ENCODE measurements around the gene VAV2.

Gene VAV2

GRCh38 chr9:133759946-133760345 is 232.2 kb downstream of the VAV2 start:
- TF ChIP-seq NFIC (IDR thresholded peaks at IDR 0.05) (no peak), TAF1 (IDR thresholded peaks at IDR 0.05; ENCODE audit: low read depth) (no peak), CEBPB (IDR thresholded peaks at IDR 0.05) (no peak), ZBTB7A (IDR thresholded peaks at IDR 0.05; ENCODE audit: low read depth) (no peak), REST (IDR thresholded peaks at IDR 0.05; ENCODE audit: low read depth) (no peak), RAD21 (IDR thresholded peaks at IDR 0.05; ENCODE audit: low read depth) (no peak), FOXM1 (IDR thresholded peaks at IDR 0.05; ENCODE audit: borderline replicate concordance, low read depth) (no peak), TCF12 (IDR thresholded peaks at IDR 0.05; ENCODE audit: low read depth) (no peak), TEAD4 (IDR thresholded peaks at IDR 0.05) (no peak)

GRCh38 chr9:133759146-133759900 is 232.8 kb downstream of the VAV2 start:
- TF ChIP-seq FOXM1 (IDR thresholded peaks at IDR 0.05; ENCODE audit: borderline replicate concordance, low read depth) = no peak
- no peak for TF ChIP-seq EGR1 (IDR thresholded peaks at IDR 0.05)
- no peak for TF ChIP-seq YY1 (IDR thresholded peaks at IDR 0.05; ENCODE audit: low read depth)
- TF ChIP-seq CEBPB (IDR thresholded peaks at IDR 0.05) = no peak

- no peak for TF ChIP-seq REST (IDR thresholded peaks at IDR 0.05; ENCODE audit: low read depth)
- TF ChIP-seq ZBTB7A (IDR thresholded peaks at IDR 0.05; ENCODE audit: low read depth) = no peak
- TF ChIP-seq FOXM1 (IDR thresholded peaks at IDR 0.05; ENCODE audit: borderline replicate concordance, low read depth) = no peak
- no peak for TF ChIP-seq YY1 (IDR thresholded peaks at IDR 0.05; ENCODE audit: low read depth)
- TF ChIP-seq CREB1 (IDR thresholded peaks at IDR 0.05; ENCODE audit: low read depth) = no peak
- TF ChIP-seq TAF1 (IDR thresholded peaks at IDR 0.05; ENCODE audit: low read depth) = no peak
- TF ChIP-seq, protein P1, sequence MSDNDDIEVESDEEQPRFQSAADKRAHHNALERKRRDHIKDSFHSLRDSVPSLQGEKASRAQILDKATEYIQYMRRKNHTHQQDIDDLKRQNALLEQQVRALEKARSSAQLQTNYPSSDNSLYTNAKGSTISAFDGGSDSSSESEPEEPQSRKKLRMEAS (IDR thresholded peaks at IDR 0.05) = no peak
- no peak for TF ChIP-seq TCF12 (IDR thresholded peaks at IDR 0.05; ENCODE audit: low read depth)
- TF ChIP-seq NFIC (IDR thresholded peaks at IDR 0.05) = no peak
- TF ChIP-seq EGR1 (IDR thresholded peaks at IDR 0.05) = no peak
- TF ChIP-seq EP300 (IDR thresholded peaks at IDR 0.05; ENCODE audit: borderline replicate concordance) = no peak
- TF ChIP-seq RAD21 (IDR thresholded peaks at IDR 0.05; ENCODE audit: low read depth) = no peak
- no peak for TF ChIP-seq CEBPB (IDR thresholded peaks at IDR 0.05)
- TF ChIP-seq, protein P2, sequence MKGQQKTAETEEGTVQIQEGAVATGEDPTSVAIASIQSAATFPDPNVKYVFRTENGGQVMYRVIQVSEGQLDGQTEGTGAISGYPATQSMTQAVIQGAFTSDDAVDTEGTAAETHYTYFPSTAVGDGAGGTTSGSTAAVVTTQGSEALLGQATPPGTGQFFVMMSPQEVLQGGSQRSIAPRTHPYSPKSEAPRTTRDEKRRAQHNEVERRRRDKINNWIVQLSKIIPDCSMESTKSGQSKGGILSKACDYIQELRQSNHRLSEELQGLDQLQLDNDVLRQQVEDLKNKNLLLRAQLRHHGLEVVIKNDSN (IDR thresholded peaks at IDR 0.05) = no peak
- TF ChIP-seq TEAD4 (IDR thresholded peaks at IDR 0.05) = no peak
Measured at GRCh38 chr9:133758228-133758627, 233.9 kb downstream of the VAV2 start.

GRCh38 chr9:133754688-133755227 is 237.4 kb downstream of the VAV2 start:
- TF ChIP-seq, protein P2 (IDR thresholded peaks at IDR 0.05) = no peak
- TF ChIP-seq, protein P1 (IDR thresholded peaks at IDR 0.05) = no peak
- TF ChIP-seq TCF12 (IDR thresholded peaks at IDR 0.05; ENCODE audit: low read depth) (no peak), FOXM1 (IDR thresholded peaks at IDR 0.05; ENCODE audit: borderline replicate concordance, low read depth) (no peak), NFIC (IDR thresholded peaks at IDR 0.05) (no peak), REST (IDR thresholded peaks at IDR 0.05; ENCODE audit: low read depth) (no peak), RAD21 (IDR thresholded peaks at IDR 0.05; ENCODE audit: low read depth) (no peak), ZBTB7A (IDR thresholded peaks at IDR 0.05; ENCODE audit: low read depth) (no peak)
